Lower leg skin (tissue), 3 donors: ENCODE measurements around the gene PLEKHJ1.

ENCODE experiments used
- POLR2A ChIP-seq, 2 donors: fragments of 450-650 bp; IDR thresholded peaks; one replicate each; pipeline ENCODE4 v1.6.1; 2016 to 2017; ENCODE audit warnings: antibody characterized with exemption in 2 of 2, mild to moderate bottlenecking in 1 of 2, moderate library complexity in 1 of 2
- TF ChIP-seq, protein P1 (sequence below), 3 donors: fragments of 450-650 bp; IDR thresholded peaks; one replicate each; pipeline ENCODE4 v1.5.1; 2016; ENCODE audit warnings: antibody characterized with exemption in 3 of 3, mild to moderate bottlenecking in 3 of 3, moderate library complexity in 2 of 3

DNA sequence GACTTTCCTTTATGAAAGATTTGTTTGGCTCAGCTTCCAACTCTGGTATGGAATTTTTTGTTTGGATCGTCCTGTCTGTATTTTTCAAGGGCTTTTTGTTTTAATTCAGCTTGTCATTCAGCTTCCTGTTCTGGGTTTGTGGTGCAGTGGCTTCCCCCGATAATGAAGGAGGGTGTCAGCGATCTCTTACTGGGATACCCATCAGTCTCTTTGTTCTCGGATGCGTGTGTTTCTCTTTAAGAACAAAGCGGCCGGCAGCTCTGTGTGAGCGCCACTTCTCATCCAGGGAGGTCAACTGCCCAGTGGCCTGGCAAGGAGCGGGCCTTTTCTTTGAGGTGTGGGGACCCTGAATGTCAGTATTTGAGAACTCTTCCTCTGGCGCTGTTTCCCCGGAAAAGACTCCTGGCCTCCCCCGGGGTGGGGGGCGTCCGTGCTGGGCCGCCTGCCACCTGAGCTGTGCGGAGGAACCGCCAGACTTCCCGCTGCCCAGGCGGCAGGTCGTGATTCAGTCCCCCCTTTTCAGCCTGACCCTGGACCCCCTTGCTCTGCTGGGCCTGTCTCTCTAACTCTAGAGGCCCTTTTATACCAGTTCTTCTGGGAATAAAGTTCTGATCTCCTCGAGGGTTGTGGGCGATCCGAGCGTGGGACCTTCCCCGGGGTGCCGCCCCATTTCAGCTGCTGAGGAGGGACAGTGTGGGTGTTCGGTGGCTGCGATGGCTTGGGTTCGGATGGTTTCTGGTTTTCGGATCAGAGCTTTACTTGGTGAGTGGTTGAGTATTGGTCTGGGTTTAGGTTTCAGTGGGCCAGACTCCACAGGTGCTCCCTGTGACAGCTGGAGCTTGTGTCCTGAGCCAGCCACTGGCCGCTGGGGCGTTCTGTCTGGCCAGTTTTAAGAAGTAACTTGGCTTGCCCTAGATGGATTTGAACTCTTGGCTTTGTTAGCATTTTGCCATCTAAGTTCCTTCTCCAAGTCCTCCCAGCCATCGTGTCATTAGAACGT lies 3.9 kb upstream of the PLEKHJ1 start:
- TF ChIP-seq, protein P1, sequence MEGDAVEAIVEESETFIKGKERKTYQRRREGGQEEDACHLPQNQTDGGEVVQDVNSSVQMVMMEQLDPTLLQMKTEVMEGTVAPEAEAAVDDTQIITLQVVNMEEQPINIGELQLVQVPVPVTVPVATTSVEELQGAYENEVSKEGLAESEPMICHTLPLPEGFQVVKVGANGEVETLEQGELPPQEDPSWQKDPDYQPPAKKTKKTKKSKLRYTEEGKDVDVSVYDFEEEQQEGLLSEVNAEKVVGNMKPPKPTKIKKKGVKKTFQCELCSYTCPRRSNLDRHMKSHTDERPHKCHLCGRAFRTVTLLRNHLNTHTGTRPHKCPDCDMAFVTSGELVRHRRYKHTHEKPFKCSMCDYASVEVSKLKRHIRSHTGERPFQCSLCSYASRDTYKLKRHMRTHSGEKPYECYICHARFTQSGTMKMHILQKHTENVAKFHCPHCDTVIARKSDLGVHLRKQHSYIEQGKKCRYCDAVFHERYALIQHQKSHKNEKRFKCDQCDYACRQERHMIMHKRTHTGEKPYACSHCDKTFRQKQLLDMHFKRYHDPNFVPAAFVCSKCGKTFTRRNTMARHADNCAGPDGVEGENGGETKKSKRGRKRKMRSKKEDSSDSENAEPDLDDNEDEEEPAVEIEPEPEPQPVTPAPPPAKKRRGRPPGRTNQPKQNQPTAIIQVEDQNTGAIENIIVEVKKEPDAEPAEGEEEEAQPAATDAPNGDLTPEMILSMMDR (IDR thresholded peaks at IDR 0.05) = no peak
- no peak for TF ChIP-seq POLR2A (IDR thresholded peaks at IDR 0.05)
